Gastrocnemius medialis (tissue), 4 donors: ENCODE measurements around the gene NUP62.

Source experiments
- POLR2A ChIP-seq, 2 donors: fragments of 450-650 bp; IDR thresholded peaks; one replicate each; pipeline ENCODE4 v1.6.1; 2017; ENCODE audit warnings: antibody characterized with exemption in 2 of 2, mild to moderate bottlenecking in 2 of 2, moderate library complexity in 2 of 2
- TF ChIP-seq, protein P1 (sequence below), 5 experiments: fragments of 450-650 bp in 3 of 5; fragments of 200-600 bp in 2 of 5; sonication (generic) in 2 of 5; IDR thresholded peaks in 4 of 5; conservative IDR thresholded peaks in 1 of 5; 1 replicate in 4 of 5; 2 replicates in 1 of 5; pipeline ENCODE4 v1.5.1; 2016 to 2019; ENCODE audit warnings: antibody characterized with exemption in 5 of 5, mild to moderate bottlenecking in 3 of 5, moderate library complexity in 3 of 5

DNA sequence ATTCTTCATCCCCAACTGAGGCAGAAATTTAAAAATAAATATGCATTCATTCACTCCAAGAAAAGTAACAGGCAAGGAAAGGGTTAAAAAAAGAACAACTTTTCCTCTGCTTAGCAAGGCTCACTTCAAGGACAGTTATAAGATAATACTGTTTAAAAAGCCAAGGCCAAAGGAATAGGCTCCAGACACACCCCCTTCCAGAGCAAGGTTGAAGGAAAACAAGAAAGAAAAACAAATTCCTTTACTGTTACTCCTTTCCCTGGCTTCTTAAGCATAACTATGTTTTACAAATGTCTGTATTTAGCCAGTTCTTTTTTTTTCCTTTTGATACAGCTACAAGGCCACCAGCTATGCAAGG lies 23.2 kb upstream of the NUP62 start:
- TF ChIP-seq, protein P1, sequence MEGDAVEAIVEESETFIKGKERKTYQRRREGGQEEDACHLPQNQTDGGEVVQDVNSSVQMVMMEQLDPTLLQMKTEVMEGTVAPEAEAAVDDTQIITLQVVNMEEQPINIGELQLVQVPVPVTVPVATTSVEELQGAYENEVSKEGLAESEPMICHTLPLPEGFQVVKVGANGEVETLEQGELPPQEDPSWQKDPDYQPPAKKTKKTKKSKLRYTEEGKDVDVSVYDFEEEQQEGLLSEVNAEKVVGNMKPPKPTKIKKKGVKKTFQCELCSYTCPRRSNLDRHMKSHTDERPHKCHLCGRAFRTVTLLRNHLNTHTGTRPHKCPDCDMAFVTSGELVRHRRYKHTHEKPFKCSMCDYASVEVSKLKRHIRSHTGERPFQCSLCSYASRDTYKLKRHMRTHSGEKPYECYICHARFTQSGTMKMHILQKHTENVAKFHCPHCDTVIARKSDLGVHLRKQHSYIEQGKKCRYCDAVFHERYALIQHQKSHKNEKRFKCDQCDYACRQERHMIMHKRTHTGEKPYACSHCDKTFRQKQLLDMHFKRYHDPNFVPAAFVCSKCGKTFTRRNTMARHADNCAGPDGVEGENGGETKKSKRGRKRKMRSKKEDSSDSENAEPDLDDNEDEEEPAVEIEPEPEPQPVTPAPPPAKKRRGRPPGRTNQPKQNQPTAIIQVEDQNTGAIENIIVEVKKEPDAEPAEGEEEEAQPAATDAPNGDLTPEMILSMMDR (IDR thresholded peaks at IDR 0.05 in 4 of 5, conservative IDR thresholded peaks at IDR 0.05 in 1 of 5) = no peak
- no peak for TF ChIP-seq POLR2A (IDR thresholded peaks at IDR 0.05)
